IMR-90 (cell line): ENCODE data around the gene RNF217. TPM values are rescaled to one million over a fixed set of nuclear protein-coding genes. Genes with fewer than 3 reads are reported as not detected.
A peak's percentile ranks its signal among the peaks of the same experiment; 100 is the strongest.

Experiments used
- ATAC-seq: fragments of 200-7000 bp; cut with Tn5 transposase; 2 replicates; pipeline ENCODE4 v1.9.1; 2020; ENCODE audit warnings: low read depth, mild to moderate bottlenecking, moderate library complexity
- BruUV-seq: library from RNA; stranded (reverse); fragments of 400-500 nt; replicated peaks from 2 replicates; lab custom pipeline; 2021; lab: Mats Ljungman, UMichigan
- CTCF ChIA-PET: fragments of 300-600 bp; formaldehyde crosslinking; extraction: SDS; loops from one replicate; lab custom pipeline; 2021; ENCODE audit warnings: antibody characterized with exemption; lab: Yijun Ruan, JAX
- POLR2A ChIA-PET: fragments of 300-600 bp; sonication (Branson Sonifier 250); formaldehyde crosslinking; loops from one replicate; lab custom pipeline; 2022; ENCODE audit warnings: antibody characterized with exemption; ENCODE audit not compliant: unreplicated experiment; lab: Charles Lee
- DNase-seq: peaks from one replicate; pipeline ENCODE4 v3.0.0; 2013
- H2AFZ ChIP-seq: replicated peaks from 2 replicates; pipeline ENCODE3; 2013; ENCODE audit warnings: low read length, mild to moderate bottlenecking; ENCODE audit not compliant: poor library complexity
- H2AK5ac ChIP-seq: 2 replicates; pipeline ENCODE4 v1.6.1; 2013; ENCODE audit warnings: low read depth, low read length, inconsistent platforms
- H2AK9ac ChIP-seq: replicated peaks from 2 replicates; pipeline ENCODE3; 2013; ENCODE audit warnings: mild to moderate bottlenecking, low read depth, low read length, moderate library complexity; ENCODE audit not compliant: poor library complexity
- H2BK120ac ChIP-seq: 2 replicates; pipeline ENCODE4 v1.6.1; 2013; ENCODE audit warnings: low read depth, low read length, inconsistent platforms
- H2BK15ac ChIP-seq: 3 replicates; pipeline ENCODE4 v1.6.1; 2013; ENCODE audit warnings: low read depth, low read length, inconsistent platforms
- H2BK20ac ChIP-seq: 2 replicates; pipeline ENCODE4 v1.6.1; 2013; ENCODE audit warnings: low read depth, mild to moderate bottlenecking, inconsistent platforms, low read length, moderate library complexity
- H2BK5ac ChIP-seq: 2 replicates; pipeline ENCODE4 v1.6.1; 2013; ENCODE audit warnings: mild to moderate bottlenecking, low read depth, low read length, inconsistent platforms; ENCODE audit not compliant: poor library complexity, severe bottlenecking
- H3K14ac ChIP-seq: replicated peaks from 2 replicates; pipeline ENCODE4 v1.6.1; 2013; ENCODE audit warnings: low read depth, low read length, inconsistent platforms
- H3K18ac ChIP-seq: 2 replicates; pipeline ENCODE4 v1.6.1; 2013; ENCODE audit warnings: low read depth, low read length, control low read depth
- H3K23ac ChIP-seq: 2 replicates; pipeline ENCODE4 v1.6.1; 2013; ENCODE audit warnings: low read depth, low read length, inconsistent platforms
- H3K27ac ChIP-seq: 2 replicates; pipeline ENCODE4 v1.5.1; 2013; ENCODE audit warnings: mild to moderate bottlenecking, control low read depth, low read length; ENCODE audit not compliant: insufficient read depth
- H3K27me3 ChIP-seq: 2 replicates; pipeline ENCODE4 v1.6.1; 2013; ENCODE audit warnings: low read length; ENCODE audit not compliant: control insufficient read depth, insufficient read depth
- H3K36me3 ChIP-seq: 2 replicates; pipeline ENCODE4 v1.6.1; 2013; ENCODE audit warnings: low read length, mixed read lengths; ENCODE audit not compliant: control insufficient read depth, insufficient read depth
- H3K4ac ChIP-seq: 2 replicates; pipeline ENCODE4 v1.6.1; 2013; ENCODE audit warnings: low read depth, low read length, inconsistent platforms
- H3K4me1 ChIP-seq: 2 replicates; pipeline ENCODE4 v1.6.1; 2013; ENCODE audit warnings: low read length, mixed read lengths; ENCODE audit not compliant: control insufficient read depth, insufficient read depth
- H3K4me2 ChIP-seq: 2 replicates; pipeline ENCODE4 v1.6.1; 2013; ENCODE audit warnings: low read depth, mild to moderate bottlenecking, control low read depth, low read length, moderate library complexity
- H3K4me3 ChIP-seq: 2 replicates; pipeline ENCODE4 v1.5.1; 2013; ENCODE audit warnings: low read depth, mild to moderate bottlenecking, control low read depth, low read length, moderate library complexity; ENCODE audit not compliant: insufficient read depth
- H3K56ac ChIP-seq: 2 replicates; pipeline ENCODE4 v1.6.1; 2013; ENCODE audit warnings: low read length, inconsistent platforms; ENCODE audit not compliant: insufficient read depth; ENCODE audit errors: extremely low read depth
- H3K79me1 ChIP-seq, 2 experiments: 2 replicates each; pipeline ENCODE4 v1.6.1; 2013; ENCODE audit warnings: low read length in 2 of 2, inconsistent platforms in 1 of 2, low read depth in 1 of 2
- H3K9ac ChIP-seq: 2 replicates; pipeline ENCODE4 v1.6.1; 2013; ENCODE audit warnings: low read depth, low read length, control low read depth
- H3K9me1 ChIP-seq: 2 replicates; pipeline ENCODE4 v1.6.1; 2013; ENCODE audit warnings: low read length, inconsistent platforms; ENCODE audit not compliant: insufficient read depth
- H3K9me3 ChIP-seq: 2 replicates; pipeline ENCODE4 v1.6.1; 2013; ENCODE audit warnings: low read length; ENCODE audit not compliant: control insufficient read depth, insufficient read depth
- H4K20me1 ChIP-seq: 2 replicates; pipeline ENCODE4 v1.6.1; 2013; ENCODE audit warnings: low read length, inconsistent platforms; ENCODE audit not compliant: insufficient read depth
- H4K5ac ChIP-seq: 2 replicates; pipeline ENCODE4 v1.6.1; 2013; ENCODE audit warnings: mild to moderate bottlenecking, low read depth, low read length, control low read depth
- H4K8ac ChIP-seq, 2 experiments: 2 replicates each; pipeline ENCODE4 v1.6.1; 2013; ENCODE audit warnings: low read depth in 2 of 2, low read length in 2 of 2, control low read depth in 1 of 2, inconsistent platforms in 1 of 2
- H4K91ac ChIP-seq: 2 replicates; pipeline ENCODE4 v1.6.1; 2013; ENCODE audit warnings: low read depth, low read length, inconsistent platforms; ENCODE audit not compliant: insufficient read depth
- BHLHE40 ChIP-seq: fragments of 150-350 bp; IDR thresholded peaks from 2 replicates; pipeline ENCODE4 v1.6.1; 2016; ENCODE audit warnings: mild to moderate bottlenecking, low read depth, low read length
- CEBPB ChIP-seq: IDR thresholded peaks from 2 replicates; pipeline ENCODE4 v1.6.1; 2012; ENCODE audit warnings: low read depth, low read length, improper control_type of control experiment
- ELK1 ChIP-seq: fragments of 150-350 bp; IDR thresholded peaks from 2 replicates; pipeline ENCODE4 v1.6.1; 2016; ENCODE audit warnings: low read depth, mild to moderate bottlenecking, low read length, moderate library complexity, borderline replicate concordance
- FOS ChIP-seq: fragments of 150-350 bp; IDR thresholded peaks from 2 replicates; pipeline ENCODE4 v1.6.1; 2016; ENCODE audit warnings: low read depth, low read length
- MAFK ChIP-seq: IDR thresholded peaks from 2 replicates; pipeline ENCODE4 v1.6.1; 2012; ENCODE audit warnings: low read depth, low read length, improper control_type of control experiment
- NFE2L2 ChIP-seq: fragments of 150-350 bp; IDR thresholded peaks from 2 replicates; pipeline ENCODE4 v1.6.1; 2016; ENCODE audit warnings: low read depth, mild to moderate bottlenecking, low read length
- RAD21 ChIP-seq: IDR thresholded peaks from 2 replicates; pipeline ENCODE4 v1.6.1; 2012; ENCODE audit warnings: low read length, improper control_type of control experiment
- RFX5 ChIP-seq: IDR thresholded peaks from 2 replicates; pipeline ENCODE4 v1.8.0; 2012; ENCODE audit warnings: low read depth, mild to moderate bottlenecking, low read length, moderate library complexity
- WGBS, 2 experiments: methylation state at CpG; one replicate each; pipeline versions ENCODE4 v1.1.5 to v1.1.7; 2013; ENCODE audit warnings: missing lambda C conversion rate in 2 of 2; ENCODE audit not compliant: insufficient read length in 1 of 2; ENCODE audit errors: extremely low coverage in 2 of 2; 5-methylcytosine and 5-hydroxymethylcytosine counted together
- dilution Hi-C: fragments of 300-500 bp; cut with HindIII; formaldehyde crosslinking; loops from one replicate; pipeline ENCODE4 v1.14.3; 2018; ENCODE audit warnings: low sequenced_read_pairs; ENCODE audit not compliant: unreplicated experiment
- in situ Hi-C: fragments of 300-500 bp; cut with MboI; formaldehyde crosslinking; loops from 3 replicates; pipeline ENCODE4 v1.14.3; 2019; ENCODE audit warnings: low sequenced_read_pairs, inconsistent platforms, mixed read lengths
- intact Hi-C: fragments of 100-400 bp; cut with micrococcal nuclease; formaldehyde crosslinking; loops from 2 replicates; pipeline ENCODE4 v1.10.0; 2022
- polyA plus RNA-seq, 3 experiments: library from polyadenylated mRNA; depleted of rRNA; stranded (reverse); fragments of >200 nt; gene quantifications; 2 replicates each; pipeline ENCODE4 v1.2.3, GENCODE V29; 2012; ENCODE audit warnings: low replicate concordance in 1 of 3
- total RNA-seq: library from RNA; depleted of rRNA; stranded (reverse); fragments of >200 nt; gene quantifications from 2 replicates; pipeline ENCODE4 v1.2.3, GENCODE V29; 2012

RNF217 gene
- total and polyA plus RNA-seq, 2 of the 4 experiments (the other 2 are of a cell fraction) = 11.7 to 20.4 TPM

- Histone ChIP-seq H2BK20ac (0 out of 2 replicates have a peak overlapping the region, but pooled peaks have one; percentile 4), H3K4ac (peak overlapping the region; percentile 0; the same call in 1 of the 2 replicates), H3K23ac (peak overlapping the region; percentile 57; the same call in 1 of the 2 replicates), H3K79me1 (peaks cover 0 to 9% of the 10 kb centered on the region in 2 experiments; a peak in 2 of 4 replicates), H3K4me2 (no peak overlapping the region), H3K9ac (no peak overlapping the region), H3K56ac (no peak overlapping the region), H3K36me3 (no peaks in the 10 kb centered on the region), H3K9me3 (no peaks in the 10 kb centered on the region), H3K14ac (peak overlapping the region; percentile 30), H2AFZ (peak overlapping the region; percentile 33), H3K4me1 (peaks cover 30% of the 10 kb centered on the region), H2AK5ac (peak overlapping the region; percentile 40; the same call in 1 of the 2 replicates), H4K91ac (peak overlapping the region; percentile 57; the same call in 1 of the 2 replicates), H3K27ac (no peak overlapping the region), H3K4me3 (no peak overlapping the region), H2BK15ac (peak overlapping the region; percentile 4; the same call in 1 of the 3 replicates), H3K9me1 (peaks cover 9% of the 10 kb centered on the region), H3K27me3 (no peaks in the 10 kb centered on the region), H4K20me1 (no peaks in the 10 kb centered on the region), H2BK5ac (no peak overlapping the region), H4K5ac (no peak overlapping the region), H2AK9ac (no peak overlapping the region), H4K8ac (no peak overlapping the region; a peak in 1 of 4 replicates), H2BK120ac (no peak overlapping the region), H3K18ac (peak overlapping the region; percentile 32; the same call in 1 of the 2 replicates)
- intact Hi-C loops = no loop called here
- DNase-seq = no peak
- POLR2A ChIA-PET = interaction anchor here (0.7 kb wide), 1 partner anchor 135 kb away, joined by 3 read pairs; no protein-coding TSS in a partner anchor
- CTCF ChIA-PET = no interaction called here
- 100% methylated on average over 2 of the region's 4 CpGs; no CpG with 5 or more reads in 1 of the 2 experiments for WGBS, 2 experiments
- no TSS peak for BruUV-seq
- TF ChIP-seq RAD21 (no peak), CEBPB (no peak), BHLHE40 (no peak), ELK1 (no peak), NFE2L2 (no peak), FOS (no peak), MAFK (no peak), RFX5 (no peak)
- dilution Hi-C loops = no loop called here
- in situ Hi-C loops = no loop called here
- ATAC-seq = no peak
Observed at GRCh38 chr6:125098253-125098652, 136.0 kb downstream of the RNF217 start.
